ENCODE results near the gene SEC24D.
A peak's percentile ranks its signal among the peaks of the same experiment; 100 is the strongest.
"Not testable (repeated sequence)": the region's sequence is repeated elsewhere in the genome, so short reads cannot be mapped to it uniquely, and the experiment has no call there.

Gene SEC24D, protein sequence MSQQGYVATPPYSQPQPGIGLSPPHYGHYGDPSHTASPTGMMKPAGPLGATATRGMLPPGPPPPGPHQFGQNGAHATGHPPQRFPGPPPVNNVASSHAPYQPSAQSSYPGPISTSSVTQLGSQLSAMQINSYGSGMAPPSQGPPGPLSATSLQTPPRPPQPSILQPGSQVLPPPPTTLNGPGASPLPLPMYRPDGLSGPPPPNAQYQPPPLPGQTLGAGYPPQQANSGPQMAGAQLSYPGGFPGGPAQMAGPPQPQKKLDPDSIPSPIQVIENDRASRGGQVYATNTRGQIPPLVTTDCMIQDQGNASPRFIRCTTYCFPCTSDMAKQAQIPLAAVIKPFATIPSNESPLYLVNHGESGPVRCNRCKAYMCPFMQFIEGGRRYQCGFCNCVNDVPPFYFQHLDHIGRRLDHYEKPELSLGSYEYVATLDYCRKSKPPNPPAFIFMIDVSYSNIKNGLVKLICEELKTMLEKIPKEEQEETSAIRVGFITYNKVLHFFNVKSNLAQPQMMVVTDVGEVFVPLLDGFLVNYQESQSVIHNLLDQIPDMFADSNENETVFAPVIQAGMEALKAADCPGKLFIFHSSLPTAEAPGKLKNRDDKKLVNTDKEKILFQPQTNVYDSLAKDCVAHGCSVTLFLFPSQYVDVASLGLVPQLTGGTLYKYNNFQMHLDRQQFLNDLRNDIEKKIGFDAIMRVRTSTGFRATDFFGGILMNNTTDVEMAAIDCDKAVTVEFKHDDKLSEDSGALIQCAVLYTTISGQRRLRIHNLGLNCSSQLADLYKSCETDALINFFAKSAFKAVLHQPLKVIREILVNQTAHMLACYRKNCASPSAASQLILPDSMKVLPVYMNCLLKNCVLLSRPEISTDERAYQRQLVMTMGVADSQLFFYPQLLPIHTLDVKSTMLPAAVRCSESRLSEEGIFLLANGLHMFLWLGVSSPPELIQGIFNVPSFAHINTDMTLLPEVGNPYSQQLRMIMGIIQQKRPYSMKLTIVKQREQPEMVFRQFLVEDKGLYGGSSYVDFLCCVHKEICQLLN

DNA sequence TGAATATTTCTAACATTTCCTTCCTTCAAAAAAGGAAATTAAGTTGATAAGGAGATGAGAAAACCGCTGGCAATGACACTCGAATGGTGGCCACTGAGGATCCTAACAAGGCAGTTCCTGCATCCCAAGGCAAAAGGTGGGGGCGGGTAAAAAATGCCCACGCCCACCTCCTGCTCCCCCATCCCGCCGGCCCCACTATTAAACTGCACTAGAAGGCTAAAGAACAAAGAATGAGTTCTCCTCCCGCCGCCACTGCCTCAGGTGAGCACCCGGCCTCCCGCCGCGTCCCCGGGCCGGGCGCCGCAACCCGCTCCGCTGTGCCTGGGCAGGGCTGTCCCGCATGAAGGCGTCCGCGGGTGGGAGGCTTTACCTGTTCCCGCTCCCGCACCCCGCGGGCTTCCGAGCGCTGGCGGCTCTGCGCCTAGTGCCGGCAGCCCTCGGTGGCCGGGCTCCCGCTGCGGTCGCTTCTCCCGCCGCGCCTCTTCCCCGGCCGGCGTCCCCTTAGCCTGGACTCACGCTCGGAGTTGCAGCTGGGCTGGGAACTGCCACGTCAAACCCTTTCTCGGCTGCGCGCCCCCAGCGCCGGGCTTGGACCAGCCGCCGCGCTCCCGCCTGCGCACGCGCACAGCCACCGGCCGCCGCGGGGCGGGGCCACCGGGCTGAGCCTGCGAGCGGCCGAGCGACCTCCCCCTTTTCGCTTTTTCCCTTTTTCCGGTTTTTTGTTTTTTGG, at the start of gene SEC24D:
SEC24D (minus strand) TSS at position 556 of the 730 bp plus-strand sequence. CDS start 2,430 bp downstream, outside the sequence.
- peak; percentile 70 to 72 for DNase-seq (ENCODE audit: low read depth in 1 of 2, low spot score in 1 of 2)

DNA sequence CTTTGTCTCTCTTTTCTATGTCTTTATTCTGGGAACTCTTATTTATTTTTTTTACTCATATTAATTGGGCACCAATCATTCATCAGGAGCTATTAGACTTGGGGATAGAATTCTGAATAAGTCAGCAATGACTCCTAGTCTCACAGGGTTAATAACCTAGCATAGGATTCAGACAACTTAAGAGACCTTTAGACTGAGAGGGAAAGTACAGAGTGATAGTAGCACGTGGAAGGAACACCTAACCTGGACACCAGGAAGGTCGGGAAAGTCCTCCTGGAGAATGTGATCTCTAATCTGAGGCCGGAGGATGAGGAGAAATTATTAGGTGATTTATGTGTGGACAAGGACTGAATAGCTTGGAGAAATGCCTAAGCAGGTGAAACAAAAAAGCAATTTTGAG, 48.8 kb upstream of the SEC24D start:
- no peak for DNase-seq (ENCODE audit: low read depth in 1 of 2, low spot score in 1 of 2)

DNA sequence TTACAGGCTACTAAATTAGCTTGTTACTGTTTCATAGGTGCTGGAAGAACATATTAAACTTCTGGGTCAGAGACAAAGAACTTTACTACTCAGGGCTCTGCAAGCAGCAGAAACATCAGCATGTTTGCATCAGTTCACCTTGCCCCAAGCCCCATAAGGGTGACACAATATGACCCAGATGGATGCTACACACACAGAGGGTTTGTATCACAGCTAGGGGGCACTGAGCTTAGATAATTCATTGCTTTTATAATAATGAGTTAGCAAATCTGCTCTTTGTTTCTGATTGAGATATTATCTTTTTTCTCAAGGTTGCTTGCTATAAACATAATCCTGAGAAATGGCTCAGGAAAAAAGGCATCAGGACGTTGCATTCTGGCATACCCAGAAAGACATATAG, 47.9 kb upstream of the SEC24D start:
- DNase-seq (ENCODE audit: low read depth in 1 of 2, low spot score in 1 of 2): no peak

DNA sequence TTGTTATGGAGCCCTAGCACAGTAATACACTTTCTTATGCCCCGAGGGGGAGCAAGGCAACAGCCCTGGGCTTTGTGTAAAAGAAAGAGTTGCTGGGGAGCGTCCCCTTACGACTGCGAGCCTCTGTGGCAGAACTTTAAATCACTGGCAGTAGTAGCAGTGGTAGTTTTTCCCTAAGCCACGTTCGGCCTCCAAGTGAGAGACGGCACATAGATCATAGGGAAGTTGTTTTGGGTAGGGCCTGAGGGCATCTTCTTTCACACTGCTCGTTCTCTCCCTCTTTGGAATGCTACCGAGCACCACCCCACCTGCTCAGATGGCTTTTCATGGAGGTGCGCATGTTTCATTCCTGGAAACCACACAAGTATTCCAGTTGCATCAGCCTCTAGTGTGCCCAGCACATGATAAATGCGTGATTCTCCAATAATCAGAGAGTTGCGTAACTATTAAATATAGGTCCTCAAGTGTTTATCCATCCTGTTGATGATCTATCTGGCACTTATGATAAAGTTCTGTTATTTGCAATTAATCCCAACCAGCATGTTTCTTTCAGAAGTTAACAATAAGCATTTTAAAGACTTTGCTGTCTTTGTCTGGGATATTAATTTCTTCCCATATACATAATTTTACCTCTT, 45.7 kb upstream of the SEC24D start:
- DNase-seq (ENCODE audit: low read depth in 1 of 2, low spot score in 1 of 2): no peak

DNA sequence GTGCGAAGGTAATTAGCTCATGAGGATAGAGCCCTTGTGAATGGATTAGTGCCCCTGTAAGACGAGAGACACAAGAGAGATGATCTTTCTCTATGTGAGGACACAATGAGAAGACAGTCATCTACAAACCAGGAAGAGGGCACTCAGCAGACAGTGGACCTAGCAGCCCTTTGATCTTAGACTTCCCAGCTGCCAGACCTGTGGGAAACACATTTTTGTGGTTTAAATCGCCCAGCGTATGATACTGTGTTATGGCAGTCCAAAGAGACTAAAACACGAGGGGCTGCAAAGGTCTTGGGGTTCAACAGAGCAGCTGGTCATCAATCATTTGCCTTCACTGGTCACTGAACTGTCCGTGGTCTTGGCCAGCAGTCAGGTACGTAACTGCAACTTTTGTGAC, 43.5 kb upstream of the SEC24D start:
- no peak for DNase-seq (ENCODE audit: low read depth in 1 of 2, low spot score in 1 of 2)

DNA sequence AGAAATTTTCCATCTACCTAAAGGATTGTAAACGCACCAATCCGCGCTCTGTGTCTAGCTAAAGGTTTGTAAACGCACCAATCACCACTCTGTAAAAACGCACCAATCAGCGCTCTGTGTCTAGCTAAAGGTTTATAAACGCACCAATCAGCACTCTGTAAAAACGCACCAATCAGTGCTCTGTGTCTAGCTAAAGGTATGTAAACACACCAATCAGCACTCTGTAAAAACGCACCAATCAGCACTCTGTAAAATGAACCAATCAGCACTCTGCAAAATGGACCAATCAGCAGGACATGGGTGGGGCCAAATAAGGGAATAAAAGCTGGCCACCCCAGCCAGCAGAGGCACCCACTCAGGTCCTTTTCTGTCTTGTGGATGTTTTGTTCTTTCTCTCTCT, 42.6 kb upstream of the SEC24D start:
- DNase-seq (ENCODE audit: low read depth in 1 of 2, low spot score in 1 of 2): not testable (repeated sequence)

DNA sequence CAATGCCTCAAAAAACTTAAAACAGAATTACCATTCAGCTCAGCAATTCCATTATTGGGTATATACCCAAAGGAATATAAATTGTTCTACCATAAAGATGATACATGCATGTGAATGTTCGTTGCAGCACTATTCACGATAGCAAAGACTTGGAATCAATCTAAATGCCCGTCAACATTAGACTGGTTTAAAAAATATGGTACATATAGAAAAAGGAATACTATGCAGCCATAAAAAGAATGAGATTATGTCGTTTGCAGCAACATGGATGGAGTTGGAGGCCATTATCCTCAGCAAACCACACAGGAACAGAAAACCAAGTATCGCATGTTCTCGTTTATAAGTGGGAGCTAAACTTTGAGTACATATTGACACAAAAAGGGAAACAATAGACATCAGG, 41.9 kb upstream of the SEC24D start:
- DNase-seq (ENCODE audit: low read depth in 1 of 2, low spot score in 1 of 2): no peak

DNA sequence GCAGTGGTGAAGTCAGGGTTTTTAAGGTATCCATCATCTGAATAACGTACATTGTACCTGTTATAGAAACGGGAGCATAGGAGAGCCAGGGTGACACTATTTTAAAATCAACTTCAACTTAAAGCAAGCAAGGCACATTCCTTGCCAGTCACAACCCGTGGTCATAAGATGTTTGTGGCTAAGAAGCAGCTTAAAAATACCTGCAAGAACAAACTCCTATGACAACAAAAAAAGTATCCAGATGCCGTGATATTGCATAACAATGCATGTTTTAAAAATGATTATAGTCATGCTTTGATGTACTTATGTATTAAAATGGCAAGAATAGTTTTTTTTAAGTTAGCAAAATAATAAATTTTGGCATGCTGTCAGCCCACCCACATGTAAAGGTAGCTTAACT, 36.3 kb upstream of the SEC24D start:
- DNase-seq (ENCODE audit: low read depth in 1 of 2, low spot score in 1 of 2): no peak

DNA sequence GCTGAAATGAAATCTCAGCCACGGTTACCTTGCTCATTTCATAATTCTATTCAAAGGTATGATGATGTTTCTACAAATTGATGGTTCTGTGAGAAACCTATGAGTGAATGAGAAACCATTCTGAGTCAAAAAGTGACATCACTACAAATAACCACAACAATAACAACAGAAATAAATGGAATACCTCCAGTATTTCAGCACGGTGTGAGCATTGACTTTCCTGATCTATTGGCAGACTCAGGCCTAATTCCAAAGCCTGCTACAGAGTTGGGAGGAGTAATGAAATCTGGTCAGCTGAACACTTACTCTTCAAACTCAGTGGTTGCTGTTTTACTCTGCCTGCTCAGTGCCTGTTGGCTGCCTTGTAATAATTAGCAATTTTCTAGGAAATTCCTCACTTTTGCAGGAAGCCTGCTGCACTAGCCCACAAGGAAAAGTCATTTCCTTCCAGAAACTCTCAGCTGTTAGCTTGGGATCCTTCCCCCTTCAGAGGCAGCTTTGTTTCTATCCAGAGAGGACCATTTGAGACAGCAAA, 33.9 kb upstream of the SEC24D start:
- DNase-seq (ENCODE audit: low read depth in 1 of 2, low spot score in 1 of 2): no peak

DNA sequence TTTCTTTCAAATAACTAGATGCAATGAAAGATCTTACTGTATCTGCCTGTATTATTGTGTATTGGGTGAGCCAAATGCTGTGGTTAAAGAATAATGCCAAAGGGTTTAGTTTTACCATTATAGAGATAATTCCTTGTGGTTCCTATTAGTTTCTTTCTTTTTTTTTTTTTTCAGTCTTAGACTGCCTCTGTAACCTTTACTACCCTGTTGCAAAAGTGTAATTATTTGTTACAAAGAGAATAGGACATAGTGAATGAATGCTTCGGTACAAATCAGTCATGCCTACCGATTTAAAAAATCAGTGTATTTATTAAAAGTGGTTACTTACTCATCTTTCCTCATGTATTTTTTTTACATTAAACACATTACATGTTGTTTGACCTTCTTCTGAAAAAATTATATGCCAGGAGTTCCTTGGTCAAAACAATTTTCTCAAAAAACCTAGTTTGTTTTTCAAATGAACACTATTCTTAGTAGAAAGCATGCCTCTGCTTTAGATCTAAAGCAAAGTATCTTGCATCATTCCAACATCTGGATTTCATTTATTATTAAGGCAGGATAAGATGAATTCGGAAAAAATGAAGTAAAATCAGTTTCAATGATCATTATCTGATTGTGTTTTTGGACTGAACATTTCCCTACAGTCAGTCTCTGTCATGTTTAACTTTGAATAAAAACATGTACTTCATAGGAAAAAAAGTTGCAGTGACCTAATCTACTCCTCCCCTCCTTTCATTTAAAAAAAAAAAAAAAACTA, 31.6 kb upstream of the SEC24D start:
- DNase-seq (ENCODE audit: low read depth in 1 of 2, low spot score in 1 of 2): no peak

DNA sequence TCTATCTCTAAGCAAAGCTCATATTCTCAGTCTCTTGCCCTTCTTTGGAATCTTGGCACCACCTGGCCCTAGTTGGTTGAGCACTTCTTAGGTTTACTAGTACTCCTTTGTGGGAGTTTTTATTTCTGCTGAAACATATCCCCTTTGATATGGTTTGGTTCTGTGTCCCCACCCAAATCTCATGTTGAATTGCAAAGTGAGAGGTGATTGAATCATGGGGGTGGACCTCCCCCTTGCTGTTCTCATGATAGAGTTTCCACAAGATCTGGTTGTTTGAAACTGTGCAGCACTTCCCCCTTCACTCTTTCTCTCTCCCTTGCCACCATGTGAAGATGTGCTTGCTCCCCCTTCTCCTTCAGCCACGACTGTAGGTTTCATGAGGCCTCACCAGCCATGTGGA, 30.5 kb upstream of the SEC24D start:
- no peak for DNase-seq (ENCODE audit: low read depth in 1 of 2, low spot score in 1 of 2)

DNA sequence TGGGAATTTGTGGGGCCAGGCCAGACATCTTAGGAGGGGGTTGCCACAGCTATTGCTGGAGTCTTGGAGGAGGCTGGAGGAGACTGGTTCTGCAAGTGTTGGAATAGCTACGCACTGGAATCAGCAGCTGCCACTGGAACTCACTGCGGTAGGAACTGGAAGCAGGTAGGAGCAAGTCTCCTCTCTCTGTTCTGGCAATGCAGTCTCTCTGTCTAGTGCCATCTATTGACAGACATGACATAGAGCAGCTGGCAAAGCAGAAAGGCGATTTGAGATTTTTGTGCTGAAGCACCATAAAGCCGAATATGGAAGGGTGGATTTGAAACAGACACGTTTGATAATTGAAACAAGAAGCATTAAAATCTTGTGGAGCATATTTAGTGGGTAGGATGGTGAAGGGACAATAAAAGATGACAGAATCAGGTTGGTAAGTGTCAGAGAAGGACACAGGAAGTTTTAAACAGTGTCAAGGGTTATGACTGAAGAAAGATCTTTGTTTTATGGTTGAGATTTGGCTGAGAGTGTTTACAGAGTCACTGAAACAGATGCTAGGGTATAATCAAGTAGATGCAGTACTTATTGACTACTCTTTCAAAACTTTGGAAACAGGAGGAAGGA, 29.3 kb upstream of the SEC24D start:
- DNase-seq (ENCODE audit: low read depth in 1 of 2, low spot score in 1 of 2): no peak

DNA sequence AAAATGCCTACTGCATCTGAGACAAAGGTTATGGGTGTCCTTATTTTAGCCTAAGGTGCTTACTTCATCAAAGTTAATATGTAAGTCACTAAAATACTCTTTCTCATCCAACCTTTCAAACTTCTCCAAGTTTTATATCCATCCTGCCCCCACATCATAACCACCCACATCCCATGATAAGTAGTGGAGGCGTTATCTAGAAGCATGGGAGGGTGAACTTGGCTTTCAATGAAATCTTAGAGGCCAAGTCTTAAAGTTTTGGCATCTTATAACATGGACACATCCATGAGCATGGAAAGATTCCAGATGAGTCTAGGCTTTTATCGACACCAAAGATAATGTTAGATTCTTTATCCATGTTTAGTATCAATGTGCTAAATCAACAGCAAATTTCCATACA, 22.9 kb upstream of the SEC24D start:
- DNase-seq (ENCODE audit: low read depth in 1 of 2, low spot score in 1 of 2): no peak

DNA sequence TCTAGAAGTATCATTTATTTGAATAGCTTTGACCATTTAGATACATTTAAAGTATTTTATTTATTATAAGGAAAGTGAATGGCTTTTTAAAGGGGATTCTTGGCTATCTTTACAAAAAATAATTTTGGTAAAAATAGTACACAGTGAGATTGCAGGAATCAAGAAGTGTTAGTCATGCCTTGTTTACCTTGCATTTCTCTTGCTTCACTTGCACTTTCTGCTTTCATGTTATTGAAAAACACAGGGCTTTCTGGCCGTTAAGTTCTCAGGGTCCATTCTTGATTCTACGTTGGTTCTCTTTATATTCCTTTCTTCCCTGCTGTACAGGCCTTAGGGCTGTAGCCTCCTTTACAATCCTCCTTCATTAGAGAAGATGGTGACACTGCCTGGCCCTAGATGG, 21.8 kb upstream of the SEC24D start:
- no peak for DNase-seq (ENCODE audit: low read depth in 1 of 2, low spot score in 1 of 2)

DNA sequence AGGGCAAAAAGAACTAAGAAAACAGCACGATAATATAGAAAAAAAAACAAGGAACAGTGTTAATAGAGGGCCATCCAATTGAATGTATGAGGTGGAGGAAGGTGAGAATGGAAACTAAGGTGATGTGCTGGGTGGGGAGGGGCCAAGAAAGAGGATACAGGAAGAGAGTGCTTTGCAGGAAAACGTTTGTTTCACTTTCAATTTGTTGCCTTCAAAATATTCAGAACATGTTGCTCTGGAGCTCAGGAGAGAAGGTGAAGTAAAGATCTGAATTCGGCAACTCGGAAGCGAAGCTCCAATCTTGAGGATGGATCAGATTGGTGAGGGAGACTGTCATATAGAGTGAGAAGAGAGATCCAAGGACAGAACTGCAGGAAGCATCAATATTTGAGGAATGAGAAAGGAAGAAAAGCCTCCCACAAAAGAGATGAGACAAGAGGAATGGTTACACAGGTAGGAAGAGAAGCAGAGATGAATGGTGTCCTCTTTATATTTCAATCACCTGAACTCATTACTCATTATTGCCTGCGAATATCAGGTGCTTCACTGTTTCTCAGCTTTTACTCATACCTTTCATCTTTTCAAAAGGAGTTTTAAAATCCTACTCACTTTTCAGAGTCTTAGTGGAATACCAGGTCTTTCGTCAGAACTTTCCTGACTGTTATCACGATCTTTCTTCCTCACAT, 14.7 kb upstream of the SEC24D start:
- no peak for DNase-seq (ENCODE audit: low read depth in 1 of 2, low spot score in 1 of 2)

DNA sequence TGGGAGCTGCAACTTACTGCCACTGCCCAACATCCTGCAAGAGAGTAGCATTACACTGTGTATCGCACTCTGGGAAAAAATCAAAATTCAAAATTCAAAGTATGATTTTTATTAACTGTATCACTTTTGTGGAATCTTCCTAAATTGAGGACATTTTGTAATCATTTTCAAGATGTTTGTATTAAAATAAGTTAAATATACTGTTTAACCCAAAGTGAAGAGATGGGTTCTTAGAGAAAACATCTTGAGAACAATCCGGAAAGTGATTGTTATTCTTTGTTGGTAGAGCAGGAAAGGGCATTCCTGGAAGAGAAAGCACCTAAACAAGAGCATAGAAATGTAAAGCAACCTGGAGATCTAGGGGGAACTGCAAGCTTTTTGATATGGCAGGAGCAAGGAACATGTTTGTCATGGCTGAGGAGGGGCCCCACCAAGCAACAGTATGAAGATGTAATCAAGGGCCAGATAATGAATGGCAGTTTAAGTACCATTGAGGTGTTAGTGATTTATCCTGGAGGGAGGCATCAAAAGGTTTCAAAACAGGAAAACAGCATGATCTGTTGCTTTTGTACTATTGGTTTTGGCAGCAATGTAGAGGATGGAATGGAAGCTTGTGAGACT, 14.1 kb upstream of the SEC24D start:
- DNase-seq (ENCODE audit: low read depth in 1 of 2, low spot score in 1 of 2): no peak

DNA sequence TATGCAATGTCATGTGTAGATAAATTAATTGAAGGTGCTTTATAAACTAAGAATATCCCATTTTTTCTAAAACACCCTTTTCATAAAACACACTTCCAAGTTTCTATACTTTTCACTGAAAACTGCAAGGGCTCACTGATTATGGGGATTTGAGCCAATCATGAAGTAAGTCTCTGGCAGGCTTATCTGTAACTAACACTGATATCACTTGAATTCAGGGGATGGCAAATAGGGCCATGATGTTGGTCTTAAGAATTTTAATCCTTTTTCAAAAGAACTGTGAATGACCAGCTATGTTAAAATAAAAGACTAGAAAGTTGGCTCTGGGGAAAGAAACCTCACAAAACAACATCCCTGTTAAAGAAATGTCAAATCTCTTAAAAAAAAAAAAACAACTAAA, 13.0 kb upstream of the SEC24D start:
- DNase-seq (ENCODE audit: low read depth in 1 of 2, low spot score in 1 of 2): no peak

DNA sequence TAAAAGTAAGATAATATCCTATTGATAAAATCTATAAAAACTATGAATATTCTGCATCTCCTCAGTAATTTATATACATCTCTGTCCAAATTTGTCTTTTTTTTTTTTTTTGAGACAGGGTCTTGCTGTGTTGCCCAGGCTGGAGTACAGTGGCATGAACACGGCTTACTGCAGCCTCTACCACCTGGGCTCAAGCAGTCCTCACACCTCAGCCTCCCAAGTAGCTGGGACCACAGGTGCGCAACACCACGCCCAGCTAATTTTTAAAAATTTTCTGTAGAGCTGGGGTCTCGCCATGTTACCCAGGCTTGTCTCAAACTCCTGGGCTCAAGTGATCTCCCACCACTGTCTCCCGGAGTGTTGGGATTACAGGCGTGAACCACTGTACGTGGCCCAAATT, 12.3 kb upstream of the SEC24D start:
- DNase-seq (ENCODE audit: low read depth in 1 of 2, low spot score in 1 of 2): no peak

All from activated CD4-positive, alpha-beta T cell treated with anti-CD3 and anti-CD28 coated beads, Interleukin-2, amount 50 U/mL, for 24 hours (primary cell).